HepG2 (cell line): ENCODE measurements around the gene KLHL7. TPM values are rescaled to one million over a fixed set of nuclear protein-coding genes. Genes with fewer than 3 reads are reported as not detected.

ENCODE experiments used
- ATAC-seq: fragments of 200-7000 bp; cut with Tn5 transposase; 3 replicates; pipeline ENCODE4 v1.9.1; 2020; ENCODE audit warnings: mild to moderate bottlenecking, moderate library complexity
- BruUV-seq: library from RNA; stranded (reverse); fragments of 400-500 nt; replicated peaks from 2 replicates; lab custom pipeline; 2021; lab: Mats Ljungman, UMichigan
- CTCF ChIA-PET: fragments of 300-600 bp; formaldehyde crosslinking; extraction: SDS; loops from one replicate; lab custom pipeline; 2021; ENCODE audit warnings: low total read pairs, inconsistent platforms, low intra/inter-chr PET ratio; lab: Yijun Ruan, JAX
- POLR2A ChIA-PET: fragments of 350-600 bp; sonication (Branson Sonifier 250); formaldehyde crosslinking; loops from one replicate; lab custom pipeline; 2020; ENCODE audit warnings: antibody characterized with exemption, inconsistent platforms; lab: Yijun Ruan, JAX
- DNase-seq: peaks from one replicate; pipeline ENCODE4 v3.0.0-alpha.2; 2015; ENCODE audit warnings: low spot score
- FAIRE-seq: peaks from 3 replicates; lab custom pipeline; 2011; peaks lifted over from hg19 to GRCh38; lab: Jason Lieb, UNC
- H2AFZ ChIP-seq: one replicate; pipeline ENCODE4 v1.6.1; 2011; ENCODE audit warnings: low read length, inconsistent platforms
- H3K27ac ChIP-seq: fragments of 300-600 bp; 3 replicates; pipeline ENCODE4 v1.8.0; 2011; ENCODE audit warnings: mixed run types, mild to moderate bottlenecking, mixed read lengths, low read length, inconsistent platforms; ENCODE audit not compliant: insufficient read depth; ENCODE audit errors: extremely low read length
- H3K27me3 ChIP-seq, 2 experiments: fragments of 200-600 bp in 1 of 2; 2 replicates in 1 of 2; 3 replicates in 1 of 2; pipeline versions ENCODE4 v1.6.0 to v1.8.0; 2011; ENCODE audit warnings: low read length in 2 of 2, mild to moderate bottlenecking in 2 of 2, moderate library complexity in 2 of 2, inconsistent platforms in 1 of 2; ENCODE audit not compliant: insufficient read depth in 2 of 2, control insufficient read depth in 1 of 2
- H3K36me3 ChIP-seq, 2 experiments: fragments of 200-600 bp in 1 of 2; replicated peaks in 1 of 2; 2 replicates in 1 of 2; 3 replicates in 1 of 2; pipeline versions ENCODE4 v1.5.1 to v1.8.0; 2011; ENCODE audit warnings: low read length in 2 of 2, inconsistent platforms in 1 of 2; ENCODE audit not compliant: insufficient read depth in 2 of 2, control insufficient read depth in 1 of 2
- H3K4me1 ChIP-seq: 2 replicates; pipeline ENCODE4 v1.5.1; 2012; ENCODE audit warnings: low read length, inconsistent platforms; ENCODE audit not compliant: insufficient read depth
- H3K4me2 ChIP-seq: 2 replicates; pipeline ENCODE4 v1.6.0; 2011; ENCODE audit warnings: low read depth, low read length, inconsistent platforms
- H3K4me3 ChIP-seq, 3 experiments: fragments of 200-600 bp in 1 of 3; sonication (generic), shearing (Covaris generic) in 1 of 3; replicated peaks in 1 of 3; 2 replicates each; pipeline ENCODE4 v1.5.1; 2011 to 2016; ENCODE audit warnings: low read length in 3 of 3, inconsistent platforms in 2 of 3, low read depth in 2 of 3, mild to moderate bottlenecking in 2 of 3, control low read depth in 1 of 3, mixed read lengths in 1 of 3; ENCODE audit not compliant: insufficient read depth in 1 of 3
- H3K79me2 ChIP-seq: one replicate; pipeline ENCODE4 v1.6.1; 2011; ENCODE audit warnings: low read length, inconsistent platforms; ENCODE audit not compliant: insufficient read depth
- H3K9ac ChIP-seq: 2 replicates; pipeline ENCODE4 v1.6.0; 2011; ENCODE audit warnings: mild to moderate bottlenecking, low read depth, low read length, inconsistent platforms; ENCODE audit not compliant: insufficient read depth
- H3K9me3 ChIP-seq: 2 replicates; pipeline ENCODE4 v1.5.1; 2012; ENCODE audit warnings: mild to moderate bottlenecking, low read length
- H4K20me1 ChIP-seq: 2 replicates; pipeline ENCODE4 v1.6.0; 2011; ENCODE audit warnings: inconsistent platforms, mild to moderate bottlenecking, low read length, moderate library complexity; ENCODE audit not compliant: insufficient read depth
- DNMT1 ChIP-seq: sonication (generic); formaldehyde crosslinking; IDR thresholded peaks from 2 replicates; pipeline ENCODE4 v1.5.1; 2020; ENCODE audit warnings: mild to moderate bottlenecking, missing genetic modification reagents
- DZIP1 ChIP-seq: sonication (generic); formaldehyde crosslinking; IDR thresholded peaks from 2 replicates; pipeline ENCODE4 v1.5.0; 2020; ENCODE audit warnings: mild to moderate bottlenecking, missing genetic modification reagents
- FOSL2 ChIP-seq: sonication (generic); formaldehyde crosslinking; IDR thresholded peaks from 2 replicates; pipeline ENCODE4 v1.4.0; 2020; ENCODE audit warnings: missing genetic modification reagents
- FOXA1 ChIP-seq, 2 experiments: fragments of 450-650 bp in 1 of 2; sonication (generic) in 1 of 2; formaldehyde crosslinking in 1 of 2; IDR thresholded peaks; 2 replicates each; pipeline versions ENCODE4 v1.4.0 to v1.6.1; 2016 to 2020; ENCODE audit warnings: missing genetic modification reagents in 1 of 2
- LRRFIP1 ChIP-seq: sonication (generic); formaldehyde crosslinking; conservative IDR thresholded peaks from 2 replicates; pipeline ENCODE4 v1.4.0; 2020; ENCODE audit warnings: missing genetic modification reagents
- PAXIP1 ChIP-seq: sonication (generic); formaldehyde crosslinking; conservative IDR thresholded peaks from 2 replicates; pipeline ENCODE4 v1.4.0; 2020; ENCODE audit warnings: mild to moderate bottlenecking, missing genetic modification reagents, moderate library complexity
- PCBP2 ChIP-seq: fragments of 200-400 bp; formaldehyde crosslinking; optimal IDR thresholded peaks from 2 replicates; pipeline ENCODE3; 2018; ENCODE audit warnings: low read length, low read depth; ENCODE audit not compliant: poor library complexity, severe bottlenecking
- SATB2 ChIP-seq: sonication (generic); formaldehyde crosslinking; IDR thresholded peaks from 2 replicates; pipeline ENCODE4 v1.5.0; 2020; ENCODE audit warnings: missing genetic modification reagents
- SNAPC5 ChIP-seq: sonication (generic); formaldehyde crosslinking; IDR thresholded peaks from 2 replicates; pipeline ENCODE4 v1.8.1; 2023; ENCODE audit warnings: mild to moderate bottlenecking, missing genetic modification reagents, borderline replicate concordance
- SOX13 ChIP-seq, 3 experiments: fragments of 450-650 bp in 1 of 3; sonication (generic) in 1 of 3; formaldehyde crosslinking in 1 of 3; IDR thresholded peaks in 2 of 3; conservative IDR thresholded peaks in 1 of 3; 2 replicates each; pipeline versions ENCODE4 v1.5.0 to v1.6.1; 2016 to 2020; ENCODE audit warnings: antibody characterized with exemption in 1 of 3, mild to moderate bottlenecking in 1 of 3, missing compliant biosample characterization in 1 of 3, missing genetic modification reagents in 1 of 3, moderate library complexity in 1 of 3
- TEF ChIP-seq: sonication (generic); formaldehyde crosslinking; IDR thresholded peaks from 2 replicates; pipeline ENCODE4 v1.5.0; 2020; ENCODE audit warnings: missing genetic modification reagents
- ZFP1 ChIP-seq: IDR thresholded peaks from 2 replicates; pipeline ENCODE4 v1.6.1; 2016
- ZNF7 ChIP-seq: IDR thresholded peaks from 2 replicates; pipeline ENCODE4 v1.6.1; 2016; ENCODE audit warnings: missing biosample characterization, missing genetic modification reagents
- ZNF720 ChIP-seq: sonication (generic); formaldehyde crosslinking; IDR thresholded peaks from 2 replicates; pipeline ENCODE4 v1.4.0; 2020; ENCODE audit warnings: missing genetic modification reagents
- ZNF772 ChIP-seq: sonication (generic); formaldehyde crosslinking; IDR thresholded peaks from 2 replicates; pipeline ENCODE4 v1.5.0; 2020; ENCODE audit warnings: mild to moderate bottlenecking, missing genetic modification reagents
- WGBS: methylation state at CpG from one replicate; pipeline ENCODE4 v1.1.6; 2017; ENCODE audit warnings: low lambda C conversion rate; 5-methylcytosine and 5-hydroxymethylcytosine counted together
- in situ Hi-C: cut with HindIII; loops from 2 replicates; pipeline ENCODE4 v1.10.0; 2017; ENCODE audit warnings: low pct_unique_long_range_greater_than_20kb; ENCODE audit not compliant: extremely low pct_ligation_motif_present
- intact Hi-C: fragments of 100-400 bp; cut with micrococcal nuclease; formaldehyde crosslinking; loops from one replicate; pipeline ENCODE4 v1.10.0; 2022; ENCODE audit not compliant: unreplicated experiment
- polyA plus RNA-seq, 8 experiments: library from polyadenylated mRNA; depleted of rRNA in 3 of 8; stranded (reverse) in 7 of 8; unstranded in 1 of 8; fragments of >200 nt; fragmentation: Illumina TruSeq in 4 of 8; extraction: Trizol in 4 of 8; gene quantifications; 2 replicates each; pipeline versions ENCODE4 v1.2.1 to v1.2.3, GENCODE V29; 2011 to 2016; ENCODE audit warnings: low read depth in 4 of 8, missing spikeins in 1 of 8, mixed read lengths in 1 of 8; ENCODE audit not compliant: insufficient read depth in 1 of 8
- total RNA-seq, 5 experiments: library from RNA; depleted of rRNA; stranded (reverse); fragments of >200 nt; fragmentation: Illumina TruSeq; extraction: Trizol; gene quantifications; 2 replicates each; pipeline ENCODE4 v1.2.3, GENCODE V29; 2016; ENCODE audit warnings: low read depth in 1 of 5

The KLHL7 gene
- total and polyA plus RNA-seq, 2 of the 13 experiments (the other 11 are each of a cell fraction or from before 2014, with no cell fraction given): 16.2 to 34.4 TPM

GRCh38 chr7:23207021-23207420, 101.4 kb downstream of the KLHL7 start:
- peak; percentile 96 for FAIRE-seq
- intact Hi-C loops: no loop called here
- in situ Hi-C loops: no loop called here
- Histone ChIP-seq H4K20me1 (no peaks in the 10 kb centered on the region), H3K4me3 (no peak overlapping the region; a peak in 1 of 6 replicates), H3K27ac (no peak overlapping the region), H3K4me2 (peak overlapping the region; percentile 31; the same call in 1 of the 2 replicates), H3K79me2 (no peaks in the 10 kb centered on the region), H2AFZ (no peak overlapping the region), H3K4me1 (peaks cover 27% of the 10 kb centered on the region), H3K36me3 (peaks cover 0 to 1% of the 10 kb centered on the region in 2 experiments; a peak in 1 of 5 replicates), H3K9me3 (no peaks in the 10 kb centered on the region), H3K27me3 (no peaks in the 10 kb centered on the region), H3K9ac (no peak overlapping the region)
- ATAC-seq: peak; percentile 97
- 0% methylated on average over 2 of the region's 2 CpGs for WGBS
- ChIA-PET POLR2A (no interaction called here), CTCF (no interaction called here)
- DNase-seq: peak; percentile 72
- no TSS peak for BruUV-seq
- TF ChIP-seq PAXIP1 (CRISPR knock-in tag) (peak; percentile 53), LRRFIP1 (CRISPR knock-in tag) (no peak), SNAPC5 (CRISPR knock-in tag) (no peak), DZIP1 (CRISPR knock-in tag) (no peak), SATB2 (CRISPR knock-in tag) (no peak), FOXA1 (IDR thresholded peaks at IDR 0.05) (no peak), FOXA1 (CRISPR knock-in tag; IDR thresholded peaks at IDR 0.05) (peak; percentile 22; the same call in 1 of the 2 replicates), ZNF7 (CRISPR knock-in tag) (no peak), ZNF720 (CRISPR knock-in tag) (no peak), DNMT1 (CRISPR knock-in tag) (no peak), SOX13 (IDR thresholded peaks at IDR 0.05) (no peak), SOX13 (CRISPR knock-in tag; conservative IDR thresholded peaks at IDR 0.05 in 1 of 2, IDR thresholded peaks at IDR 0.05 in 1 of 2) (peak in 1 of 2 experiments; percentile 82; a peak in 2 of 4 replicates), PCBP2 (no peak), FOSL2 (CRISPR knock-in tag) (0 out of 2 replicates have a peak, but pooled peaks have one; percentile 12), ZFP1 (CRISPR knock-in tag) (no peak), ZNF772 (CRISPR knock-in tag) (no peak), TEF (CRISPR knock-in tag) (no peak)
